Upper lobe of left lung (tissue), 6 donors: ENCODE results near the gene SH3RF1. TPM values are rescaled to one million over a fixed set of nuclear protein-coding genes. Genes with fewer than 3 reads are reported as not detected.
A peak's percentile ranks its signal among the peaks of the same experiment; 100 is the strongest.

Source experiments
- ATAC-seq, 2 donors: fragments of 200-7000 bp; cut with Tn5 transposase; one replicate each; pipeline ENCODE4 v1.9.1; 2022; ENCODE audit warnings: mild to moderate bottlenecking in 2 of 2, moderate library complexity in 2 of 2; ENCODE audit not compliant: low FRiP score in 2 of 2
- DNase-seq, 2 donors: peaks; one replicate each; pipeline ENCODE4 v3.0.0-alpha.2; 2019 to 2020
- H3K27ac ChIP-seq, 4 donors: fragments of 200-600 bp; sonication (generic); one replicate each; pipeline ENCODE4 v1.5.1; 2016 to 2019
- H3K27me3 ChIP-seq, 4 donors: fragments of 200-600 bp; sonication (generic); one replicate each; pipeline ENCODE4 v1.5.1; 2017 to 2019
- H3K36me3 ChIP-seq, 4 donors: fragments of 200-600 bp; sonication (generic); one replicate each; pipeline ENCODE4 v1.5.1; 2016 to 2019
- H3K4me1 ChIP-seq, 4 donors: fragments of 200-600 bp; sonication (generic); one replicate each; pipeline ENCODE4 v1.5.1; 2018 to 2019
- H3K4me3 ChIP-seq, 4 donors: fragments of 200-600 bp; sonication (generic); one replicate each; pipeline ENCODE4 v1.5.1; 2017 to 2019; ENCODE audit warnings: mild to moderate bottlenecking in 2 of 4, moderate library complexity in 1 of 4
- H3K9me3 ChIP-seq, 4 donors: fragments of 200-600 bp; sonication (generic); one replicate each; pipeline ENCODE4 v1.5.1; 2018 to 2019
- EP300 ChIP-seq, 4 donors: sonication (generic); formaldehyde crosslinking; IDR thresholded peaks; one replicate each; pipeline ENCODE4 v1.5.1; 2017; ENCODE audit warnings: antibody characterized with exemption in 4 of 4, control low read depth in 2 of 4
- POLR2A ChIP-seq, 4 donors: fragments of 450-650 bp; IDR thresholded peaks; one replicate each; pipeline ENCODE4 v1.5.1; 2016 to 2017; ENCODE audit warnings: antibody characterized with exemption in 4 of 4, mild to moderate bottlenecking in 2 of 4
- POLR2AphosphoS5 ChIP-seq, 2 donors: sonication (generic); formaldehyde crosslinking; IDR thresholded peaks; one replicate each; pipeline ENCODE4 v1.5.1; 2017; ENCODE audit warnings: antibody characterized with exemption in 2 of 2
- WGBS, 2 donors: methylation state at CpG; one replicate each; pipeline ENCODE4 v1.1.5; 2017 to 2018; 5-methylcytosine and 5-hydroxymethylcytosine counted together
- total RNA-seq, 6 donors: library from RNA; depleted of rRNA in 4 of 6; stranded (reverse); fragments of >200 nt in 4 of 6; gene quantifications; one replicate each; pipeline versions ENCODE4 v1.1.0 to v1.2.1, GENCODE V29; 2016 to 2021
- TF ChIP-seq, protein P1 (sequence below), 6 experiments: fragments of 450-650 bp in 4 of 6; fragments of 200-600 bp in 2 of 6; sonication (generic) in 2 of 6; IDR thresholded peaks; one replicate each; pipeline ENCODE4 v1.5.1; 2016 to 2019; ENCODE audit warnings: antibody characterized with exemption in 6 of 6
- donor health status: DM: no; HTN: no; CAD: no; lungs with moderate emphysema.
- donor health status: DM: no; HTN: yes; CAD: no; lungs with severe emphysema.

The SH3RF1 gene
- total RNA-seq, 6 donors from 2014 or later, result 27.1 to 38.7 (median 34.3) TPM

DNA sequence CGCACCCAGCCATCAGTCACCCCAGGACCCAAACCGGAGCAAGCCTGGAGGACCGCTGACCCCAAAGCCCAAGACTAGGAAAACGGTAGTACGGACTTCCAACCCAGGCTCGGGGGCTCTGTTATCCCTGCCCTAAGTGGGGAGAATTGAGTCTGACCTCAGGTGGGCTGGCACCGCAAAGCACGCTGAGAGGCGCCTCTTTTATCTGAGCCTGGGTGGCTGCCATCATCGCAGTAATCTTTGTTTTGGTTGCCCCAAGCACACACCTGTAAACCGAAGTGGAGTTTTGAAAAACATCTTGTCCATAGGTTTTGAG is 894 bp upstream of the SH3RF1 start:
- DNase-seq (no peak), ATAC-seq (no peak)
- Histone ChIP-seq H3K27ac (peak overlapping the region; percentile 90 to 97 (median 94)), H3K36me3 (no peaks in the 10 kb centered on the region), H3K9me3 (no peaks in the 10 kb centered on the region), H3K4me3 (peak overlapping the region; percentile 64 to 93 (median 90)), H3K4me1 (peaks cover 21 to 39% (median 28%) of the 10 kb centered on the region in 4 donors), H3K27me3 (no peaks in the 10 kb centered on the region)
- TF ChIP-seq POLR2A (IDR thresholded peaks at IDR 0.05) (no peak), POLR2AphosphoS5 (IDR thresholded peaks at IDR 0.05) (no peak), EP300 (IDR thresholded peaks at IDR 0.05) (no peak)
- TF ChIP-seq, protein P1, sequence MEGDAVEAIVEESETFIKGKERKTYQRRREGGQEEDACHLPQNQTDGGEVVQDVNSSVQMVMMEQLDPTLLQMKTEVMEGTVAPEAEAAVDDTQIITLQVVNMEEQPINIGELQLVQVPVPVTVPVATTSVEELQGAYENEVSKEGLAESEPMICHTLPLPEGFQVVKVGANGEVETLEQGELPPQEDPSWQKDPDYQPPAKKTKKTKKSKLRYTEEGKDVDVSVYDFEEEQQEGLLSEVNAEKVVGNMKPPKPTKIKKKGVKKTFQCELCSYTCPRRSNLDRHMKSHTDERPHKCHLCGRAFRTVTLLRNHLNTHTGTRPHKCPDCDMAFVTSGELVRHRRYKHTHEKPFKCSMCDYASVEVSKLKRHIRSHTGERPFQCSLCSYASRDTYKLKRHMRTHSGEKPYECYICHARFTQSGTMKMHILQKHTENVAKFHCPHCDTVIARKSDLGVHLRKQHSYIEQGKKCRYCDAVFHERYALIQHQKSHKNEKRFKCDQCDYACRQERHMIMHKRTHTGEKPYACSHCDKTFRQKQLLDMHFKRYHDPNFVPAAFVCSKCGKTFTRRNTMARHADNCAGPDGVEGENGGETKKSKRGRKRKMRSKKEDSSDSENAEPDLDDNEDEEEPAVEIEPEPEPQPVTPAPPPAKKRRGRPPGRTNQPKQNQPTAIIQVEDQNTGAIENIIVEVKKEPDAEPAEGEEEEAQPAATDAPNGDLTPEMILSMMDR (IDR thresholded peaks at IDR 0.05), result no peak
- 23 to 44% methylated on average over 5 to 11 of the region's 11 CpGs for WGBS, 2 donors

DNA sequence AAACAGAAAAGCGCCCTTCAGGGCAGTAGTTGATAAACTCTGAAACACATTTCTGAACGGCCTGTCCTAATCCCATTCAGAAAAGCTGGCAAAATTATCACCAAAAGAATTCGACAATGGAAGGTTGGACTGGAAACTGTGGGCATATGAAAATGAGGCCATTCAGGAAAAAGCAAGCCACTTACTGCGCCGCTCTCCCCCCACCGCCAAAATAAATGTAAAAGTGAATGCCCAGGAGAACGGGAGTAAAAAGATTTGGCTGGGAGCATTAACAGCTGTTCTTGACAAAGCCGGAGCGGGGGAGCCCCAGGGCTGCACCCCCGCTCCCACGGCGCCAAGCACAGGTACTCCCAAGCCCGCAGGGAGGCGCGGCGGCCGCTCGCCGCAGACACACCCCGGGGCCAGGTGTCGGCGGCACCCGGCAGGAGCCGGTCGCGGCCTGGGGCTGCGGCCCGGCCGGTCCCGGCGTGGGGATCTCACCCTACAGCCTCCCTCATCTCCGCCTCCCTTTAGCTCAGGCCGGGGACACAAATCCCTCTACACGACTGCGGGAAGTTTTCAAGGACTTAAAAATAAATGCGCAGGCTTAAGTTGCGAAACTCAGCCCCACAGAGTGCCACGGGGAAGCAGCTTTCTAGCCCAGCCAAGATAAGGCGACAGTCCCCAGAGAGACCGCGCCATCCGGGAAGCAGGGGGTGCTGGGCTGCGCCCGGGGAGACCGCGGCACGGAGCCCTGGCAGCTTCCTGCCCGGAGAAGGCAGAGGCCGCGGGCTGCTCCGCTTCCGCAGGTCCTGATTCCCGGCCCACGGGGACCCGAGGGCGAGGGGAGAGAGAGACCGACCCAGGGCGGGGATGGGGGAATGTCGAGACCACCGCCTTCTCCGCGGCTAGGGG is 593 bp downstream of the SH3RF1 start:
- no peaks in the 10 kb centered on the region for H3K36me3 ChIP-seq
- H3K27me3 ChIP-seq, result no peaks in the 10 kb centered on the region
- H3K4me3 ChIP-seq, result peak overlapping the region; percentile 64 to 90 (median 76)
- peaks cover 30 to 54% (median 42%) of the 10 kb centered on the region in 4 donors for H3K4me1 ChIP-seq
- TF ChIP-seq EP300 (IDR thresholded peaks at IDR 0.05), result no peak
- TF ChIP-seq POLR2AphosphoS5 (IDR thresholded peaks at IDR 0.05), result no peak
- TF ChIP-seq, protein P1 (IDR thresholded peaks at IDR 0.05), result peak in 4 of 6 experiments; percentile 7 to 29 (median 12)
- no peak for TF ChIP-seq POLR2A (IDR thresholded peaks at IDR 0.05)
- WGBS, 2 donors, result 0% methylated on average over 30 to 48 of the region's 62 CpGs
- DNase-seq (peak; percentile 57 to 92), ATAC-seq (peak; percentile 65 to 77)
- peak overlapping the region; percentile 90 to 97 (median 94) for H3K27ac ChIP-seq
- no peaks in the 10 kb centered on the region for H3K9me3 ChIP-seq

DNA sequence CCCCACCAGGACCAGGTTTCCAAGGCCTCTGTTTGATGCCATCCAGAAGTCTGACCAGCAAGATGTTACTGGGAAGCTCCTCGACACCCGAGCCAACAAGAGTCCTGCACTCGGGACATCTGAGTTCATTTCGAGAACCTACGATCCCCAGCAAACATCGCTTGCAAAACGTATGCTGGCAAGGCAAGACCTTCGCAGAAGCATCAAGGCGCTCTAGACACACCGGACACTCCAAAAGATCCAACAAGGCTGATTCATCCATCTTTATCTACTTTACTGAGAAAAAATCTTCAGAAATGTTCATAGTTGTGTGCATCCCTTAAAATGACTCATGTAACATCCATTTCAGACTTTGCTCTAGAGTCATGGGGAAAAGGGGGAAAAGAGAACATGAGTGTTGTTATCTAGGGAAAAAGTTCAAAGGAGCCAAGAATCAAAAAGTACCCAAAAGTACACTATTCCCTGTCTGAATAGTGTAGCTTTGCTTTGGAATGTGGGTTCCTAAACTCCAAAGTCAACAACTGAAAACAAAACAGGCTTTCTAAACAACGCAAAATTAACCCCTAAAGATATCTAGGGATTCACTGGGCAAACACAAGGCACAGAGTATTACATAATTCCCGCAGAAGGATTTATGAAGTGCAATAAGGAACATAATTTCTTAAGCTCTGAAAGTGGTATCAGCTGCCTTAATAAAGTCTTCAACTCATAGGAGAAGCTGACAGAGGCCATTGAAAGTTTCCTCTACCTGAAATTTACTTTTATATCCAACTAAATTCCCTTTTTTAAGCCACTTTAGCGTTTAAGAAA is 1.6 kb downstream of the SH3RF1 start:
- WGBS, 2 donors, result 43 to 53% methylated on average over 13 of the region's 13 CpGs
- Histone ChIP-seq H3K4me1 (peaks cover 32 to 64% (median 50%) of the 10 kb centered on the region in 4 donors), H3K9me3 (no peaks in the 10 kb centered on the region), H3K4me3 (peak overlapping the region; percentile 64 to 90 (median 76)), H3K27ac (peak overlapping the region; percentile 90 to 97 (median 94)), H3K27me3 (no peaks in the 10 kb centered on the region), H3K36me3 (no peaks in the 10 kb centered on the region)
- no peak for TF ChIP-seq EP300 (IDR thresholded peaks at IDR 0.05)
- no peak for TF ChIP-seq POLR2AphosphoS5 (IDR thresholded peaks at IDR 0.05)
- TF ChIP-seq, protein P1 (IDR thresholded peaks at IDR 0.05), result no peak
- TF ChIP-seq POLR2A (IDR thresholded peaks at IDR 0.05), result no peak
- no peak for DNase-seq
- peak in 1 of 2 donors; percentile 25 for ATAC-seq

DNA sequence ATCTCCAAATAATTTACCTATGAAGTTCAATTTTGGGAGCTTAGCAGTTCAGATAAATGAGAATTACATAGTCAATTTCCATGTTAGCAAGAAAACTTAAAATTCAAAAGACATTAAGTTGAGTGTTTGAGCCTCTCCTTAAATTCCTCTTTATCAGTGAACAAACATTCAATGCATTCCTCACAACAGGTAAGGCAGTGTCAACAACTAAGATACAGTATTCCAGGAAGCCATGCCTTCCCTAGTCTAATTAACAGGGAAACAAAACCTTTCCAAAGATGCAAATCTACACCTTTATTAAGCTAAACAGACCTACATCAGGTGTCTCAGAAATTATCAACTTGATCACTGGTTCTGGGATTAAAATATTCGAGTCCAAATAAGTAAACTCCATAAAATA is 3.7 kb downstream of the SH3RF1 start:
- TF ChIP-seq EP300 (IDR thresholded peaks at IDR 0.05), result peak in 2 of 4 donors; percentile 53 to 55
- TF ChIP-seq, protein P1 (IDR thresholded peaks at IDR 0.05), result no peak
- no peak for ATAC-seq
- WGBS, 2 donors, result 35 to 46% methylated on average over 1 of the region's 1 CpG

More for the DNA sequence above, 3.7 kb downstream of the SH3RF1 start:
- no peak for DNase-seq
- Histone ChIP-seq H3K27me3 (no peaks in the 10 kb centered on the region), H3K4me3 (peak overlapping the region in 2 of 4 donors; percentile 1 to 89), H3K9me3 (no peaks in the 10 kb centered on the region), H3K36me3 (no peaks in the 10 kb centered on the region), H3K4me1 (peaks cover 38 to 82% (median 61%) of the 10 kb centered on the region in 4 donors), H3K27ac (peak overlapping the region; percentile 31 to 43 (median 38))
